GM21526 (cell line): ENCODE data around the gene ECSIT.
A peak's percentile ranks its signal among the peaks of the same experiment; 100 is the strongest.

Experiments
- ATAC-seq: cut with Tn5 transposase; IDR thresholded peaks from one replicate; pipeline ENCODE4 v1.9.1; 2021; ENCODE audit warnings: moderate library complexity; ENCODE audit not compliant: unreplicated experiment, low FRiP score

ECSIT gene

DNA sequence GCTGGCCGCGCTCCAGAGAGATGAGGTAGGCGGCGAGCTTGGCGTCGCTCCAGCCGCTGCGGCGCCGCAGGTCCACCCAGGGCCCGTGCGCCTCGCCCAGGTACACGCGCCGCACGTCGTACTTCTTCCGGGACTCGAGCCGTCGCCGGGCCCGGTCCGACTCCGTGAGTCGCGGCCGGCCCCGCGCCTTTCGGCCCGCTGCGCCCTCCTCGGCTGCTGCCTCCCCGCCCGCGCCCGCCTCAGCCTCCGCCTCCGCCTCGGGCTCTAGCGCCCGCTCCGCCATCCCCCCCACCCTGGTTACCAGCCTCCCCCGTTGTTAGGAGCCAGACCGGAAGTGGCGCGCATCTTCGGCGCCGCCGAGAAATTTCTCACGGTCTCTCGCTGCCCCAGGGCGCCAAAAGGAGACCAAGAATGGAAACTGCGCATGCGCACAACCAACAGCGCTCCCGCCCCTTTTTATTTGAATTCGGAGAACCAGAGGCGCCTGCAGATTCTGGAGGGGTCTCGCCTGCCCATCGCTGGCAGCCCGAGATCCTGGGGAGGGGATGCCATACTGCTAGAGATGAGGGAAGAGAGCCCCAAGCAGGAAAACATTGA, 23.3 kb downstream of the ECSIT start, which contains the start of gene ZNF653:
ZNF653 (minus strand) TSS at position 336 of the 597 bp plus-strand sequence; CDS start at position 283, 53 bp downstream.
- ATAC-seq, result peak; percentile 40

GRCh38 chr19:11505032-11505503, 23.9 kb downstream of the ECSIT start:
- peak; percentile 75 for ATAC-seq

GRCh38 chr19:11504502-11505031, 24.4 kb downstream of the ECSIT start:
- ATAC-seq, result peak; percentile 1

GRCh38 chr19:11499890-11500420, 29.0 kb downstream of the ECSIT start:
- ATAC-seq, result no peak

- no peak for ATAC-seq
Measured at GRCh38 chr19:11499220-11499726, 29.7 kb downstream of the ECSIT start.

GRCh38 chr19:11496391-11497163, 32.4 kb downstream of the ECSIT start:
- ATAC-seq, result no peak

- no peak for ATAC-seq
Measured at GRCh38 chr19:11495885-11496284, 33.0 kb downstream of the ECSIT start.

DNA sequence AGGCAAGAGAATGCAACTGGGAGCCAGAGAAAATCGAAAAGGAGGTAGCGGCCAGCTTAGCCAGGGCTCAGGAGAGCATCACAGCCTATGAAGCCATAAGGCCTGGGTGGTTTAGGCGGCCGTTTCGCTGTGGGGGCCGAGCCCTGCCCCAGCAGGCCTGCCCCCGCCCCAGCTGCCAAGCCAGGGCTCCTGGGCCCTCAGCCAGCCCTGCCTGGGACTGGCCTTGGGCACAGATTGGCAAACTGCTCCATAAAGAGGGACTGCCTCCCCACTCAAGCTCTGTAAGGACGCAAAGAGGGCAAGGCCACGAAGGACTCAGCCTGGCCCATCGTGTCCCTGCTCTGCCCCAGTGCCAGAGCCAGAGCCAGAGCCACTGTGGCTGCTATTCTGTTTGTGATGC, 33.5 kb downstream of the ECSIT start:
- ATAC-seq, result no peak

DNA sequence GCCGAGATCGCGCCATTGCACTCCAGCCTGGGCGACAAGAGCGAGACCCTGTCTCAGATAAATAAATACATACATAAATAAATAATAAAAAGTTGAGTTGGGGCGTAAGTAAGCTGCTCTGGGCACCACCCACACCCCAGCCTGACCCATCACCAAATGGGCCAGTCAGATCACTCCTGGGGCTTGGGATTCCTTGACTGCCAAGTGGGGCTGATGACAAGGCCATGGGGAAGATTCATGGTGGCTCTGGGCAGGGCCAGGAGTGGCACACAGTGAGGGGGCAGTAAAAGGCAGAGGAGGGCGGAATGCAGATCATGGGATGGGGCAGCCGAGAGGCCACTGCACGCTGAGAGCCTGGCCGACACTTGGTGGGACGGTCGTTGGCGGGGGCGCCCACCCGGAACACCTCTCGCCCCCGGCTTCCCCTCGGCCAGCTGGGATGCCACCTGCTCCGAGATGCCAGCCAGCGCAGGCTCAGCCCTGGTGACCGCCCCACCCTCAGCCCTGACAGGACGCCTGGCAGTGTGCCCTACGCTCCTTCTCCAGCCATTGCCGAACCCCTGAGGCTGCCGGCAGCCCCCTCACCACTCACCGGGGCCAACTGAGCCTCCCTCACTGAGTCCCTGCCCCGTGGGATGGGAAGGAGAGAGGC, 34.2 kb downstream of the ECSIT start:
- no peak for ATAC-seq

- ATAC-seq, result no peak
Measured at GRCh38 chr19:11489378-11489777, 39.6 kb downstream of the ECSIT start.

DNA sequence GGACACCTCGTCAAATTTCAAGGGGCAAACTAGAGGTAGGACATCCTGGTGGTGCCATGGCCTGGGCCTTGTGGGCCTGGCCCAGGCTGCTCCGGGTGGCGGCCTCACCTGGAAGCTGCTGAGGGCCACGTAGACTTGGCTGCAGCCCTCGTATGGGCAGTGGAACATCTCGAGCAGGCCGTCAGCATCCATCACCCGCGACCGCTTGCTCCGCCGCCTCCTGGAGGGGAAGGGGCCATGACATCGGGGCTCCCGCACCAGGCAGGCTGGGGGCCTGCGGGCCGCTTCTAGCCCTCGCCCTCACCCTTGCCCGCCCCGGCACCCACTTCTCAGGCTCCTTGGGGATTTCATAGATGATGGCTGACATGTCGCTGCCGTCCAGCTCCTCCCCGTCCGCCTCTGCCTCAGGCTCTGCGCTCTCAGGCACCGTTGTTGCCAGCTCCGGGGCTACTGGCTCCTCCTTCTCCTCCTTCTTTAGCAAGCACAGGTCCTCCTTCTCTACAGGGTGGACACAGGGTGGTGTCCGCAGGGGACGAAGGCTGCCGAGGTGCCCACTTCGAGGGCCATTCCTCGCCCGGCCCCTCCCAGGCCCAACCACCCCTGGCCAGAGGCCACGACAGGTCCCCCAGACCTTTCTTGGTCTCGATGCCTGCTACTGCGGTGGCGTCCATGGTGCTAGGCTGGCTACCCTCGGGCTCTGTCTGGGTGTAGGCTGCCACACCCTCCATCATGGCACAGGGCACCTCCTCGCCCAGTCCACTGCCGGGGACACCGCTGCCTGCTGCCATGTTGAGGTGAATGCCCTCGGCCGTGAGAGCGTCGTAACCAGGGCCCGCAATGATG, 42.1 kb downstream of the ECSIT start:
- ATAC-seq, result no peak

DNA sequence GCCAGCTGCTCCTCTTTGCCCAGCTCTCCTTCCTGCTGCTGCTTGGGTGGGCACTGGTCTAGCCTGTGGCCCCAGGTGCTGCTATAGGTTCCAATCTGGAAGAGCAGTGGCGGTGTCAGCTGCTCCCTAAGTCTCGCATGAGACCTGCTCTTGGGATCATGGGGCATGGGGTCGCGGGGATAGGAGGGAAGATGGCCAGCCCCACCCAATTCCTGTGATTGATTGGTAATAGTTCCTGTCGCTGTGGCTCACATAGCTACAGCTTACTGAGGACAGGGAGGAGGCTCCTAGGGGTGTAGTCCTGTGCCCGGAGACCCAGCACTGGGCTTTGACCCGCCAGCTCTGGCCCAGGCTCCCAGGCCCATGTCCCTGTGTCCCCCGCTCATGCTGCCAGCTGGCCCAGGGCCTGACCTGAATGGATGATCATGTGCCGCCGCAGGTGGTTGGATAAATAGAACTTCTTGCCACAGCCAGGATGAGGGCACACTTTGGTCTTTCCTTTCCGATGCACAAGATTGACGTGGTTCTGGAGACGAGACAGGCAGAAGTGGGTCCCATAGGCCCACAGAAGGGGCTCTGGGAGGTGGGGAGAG, 43.6 kb downstream of the ECSIT start:
- no peak for ATAC-seq

- no peak for ATAC-seq
Measured at GRCh38 chr19:11483366-11484111, 45.4 kb downstream of the ECSIT start.

DNA sequence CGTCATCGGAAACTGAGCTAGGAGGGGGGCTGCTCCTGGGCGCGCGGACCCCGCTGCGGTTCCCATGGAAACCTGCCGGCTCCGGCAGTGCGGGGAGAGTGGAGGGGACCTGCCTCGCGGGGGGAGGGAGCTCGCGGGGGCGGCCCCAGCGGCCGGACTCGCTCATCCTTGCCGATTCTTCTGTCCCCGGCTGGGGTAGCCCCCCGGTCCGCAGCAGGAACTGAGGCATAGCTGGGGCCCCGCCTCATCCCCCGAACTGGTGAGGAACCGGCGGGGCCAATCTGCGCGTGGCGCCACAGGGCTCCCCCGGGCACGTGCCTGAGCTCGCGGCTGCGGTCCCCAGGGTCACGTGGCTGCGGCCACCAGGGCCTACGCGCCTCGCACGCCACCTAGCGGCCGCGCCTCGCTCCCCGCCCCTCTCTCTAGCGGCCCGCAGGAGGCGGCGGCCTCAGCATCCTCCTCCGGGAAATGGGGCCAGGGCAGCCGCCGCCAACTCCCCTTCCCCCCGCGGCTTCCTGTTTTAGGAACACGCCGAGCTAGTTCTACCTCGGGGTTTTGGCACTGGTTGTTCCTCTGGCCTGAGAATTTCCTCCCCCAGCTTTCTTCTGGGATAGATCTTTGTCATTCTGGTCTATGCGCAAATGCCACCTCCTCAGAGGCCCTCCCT, 46.4 kb downstream of the ECSIT start:
- peak; percentile 45 for ATAC-seq

DNA sequence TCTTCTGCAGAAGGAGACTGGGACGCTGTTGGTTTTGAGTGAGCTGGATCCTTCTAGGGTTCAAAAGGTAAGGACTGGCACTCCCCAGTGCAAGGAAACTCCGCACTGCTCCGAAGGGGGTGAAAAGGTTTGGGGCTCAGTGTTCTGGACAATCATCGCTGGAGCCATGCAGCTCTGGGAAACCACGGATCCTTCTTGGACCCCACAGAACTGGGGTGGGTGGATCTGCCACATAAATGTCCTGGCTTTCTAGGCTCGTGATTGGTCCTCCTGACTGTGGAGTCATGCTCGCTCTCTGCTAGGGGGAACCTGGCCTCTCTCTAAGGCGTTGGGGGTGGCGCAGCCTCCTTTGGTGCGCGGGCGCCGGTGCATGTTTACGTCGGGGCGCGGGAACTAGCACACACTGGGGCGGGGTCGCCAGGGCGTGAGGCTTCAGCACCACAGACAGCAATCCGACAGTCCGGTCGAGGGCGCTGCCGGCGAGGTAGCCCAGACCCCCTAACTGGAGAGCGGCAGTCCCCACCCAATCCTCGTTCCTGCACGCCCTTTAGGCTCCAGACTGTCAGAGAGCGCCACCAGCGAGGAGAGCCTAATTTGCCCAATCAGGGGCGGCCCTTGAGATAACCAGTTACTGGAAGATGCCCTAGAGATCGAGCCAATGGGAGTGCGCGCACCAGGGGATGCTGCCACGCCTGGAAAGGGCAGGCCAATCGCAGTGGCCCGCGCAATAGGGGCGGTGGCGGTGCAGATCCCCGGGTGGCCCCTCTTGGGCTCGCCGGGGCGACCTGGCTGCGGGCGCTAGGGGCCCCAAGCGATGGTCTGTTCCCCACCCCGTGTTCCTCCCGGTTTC, 47.2 kb downstream of the ECSIT start:
- ATAC-seq, result peak; percentile 36

- ATAC-seq, result no peak
Measured at GRCh38 chr19:11480715-11481533, 48.0 kb downstream of the ECSIT start, which contains the start of gene ELAVL3. ELAVL3 (minus strand) TSS chr19:11481046; CDS start chr19:11480608, 438 bp downstream.
